Liver (tissue), 9 donors: ENCODE results near the gene GPT2. TPM values are rescaled to one million over a fixed set of nuclear protein-coding genes. Genes with fewer than 3 reads are reported as not detected.

ENCODE experiments used
- DNase-seq: peaks from one replicate; pipeline ENCODE4 v3.0.0-alpha.2; 2017; ENCODE audit warnings: low spot score
- H3K27ac ChIP-seq, 2 donors: one replicate each; pipeline ENCODE4 v1.7.0; 2013; ENCODE audit warnings: inconsistent platforms in 2 of 2, low read length in 2 of 2, control low read depth in 1 of 2, low read depth in 1 of 2, mild to moderate bottlenecking in 1 of 2
- H3K27me3 ChIP-seq, 4 donors: one replicate each; pipeline versions ENCODE4 v1.6.1 to v1.7.0; 2013; ENCODE audit warnings: low read length in 3 of 4, inconsistent platforms in 1 of 4, mild to moderate bottlenecking in 1 of 4, moderate library complexity in 1 of 4; ENCODE audit not compliant: control insufficient read depth in 4 of 4, insufficient read depth in 4 of 4
- H3K36me3 ChIP-seq, 4 donors: one replicate each; pipeline versions ENCODE4 v1.6.1 to v1.7.0; 2013; ENCODE audit warnings: low read length in 3 of 4, mild to moderate bottlenecking in 3 of 4, low read depth in 1 of 4, moderate library complexity in 1 of 4; ENCODE audit not compliant: control insufficient read depth in 4 of 4, insufficient read depth in 3 of 4
- H3K4me1 ChIP-seq, 4 donors: one replicate each; pipeline versions ENCODE4 v1.6.1 to v1.7.0; 2013; ENCODE audit warnings: low read length in 3 of 4, mild to moderate bottlenecking in 3 of 4, moderate library complexity in 1 of 4; ENCODE audit not compliant: control insufficient read depth in 4 of 4, insufficient read depth in 4 of 4
- H3K4me3 ChIP-seq, 3 donors: one replicate each; pipeline versions ENCODE4 v1.6.1 to v1.7.0; 2013; ENCODE audit warnings: low read length in 3 of 3, control low read depth in 1 of 3, low read depth in 1 of 3, mild to moderate bottlenecking in 1 of 3
- H3K9ac ChIP-seq, 2 donors: one replicate each; pipeline ENCODE4 v1.7.0; 2013; ENCODE audit warnings: low read length in 2 of 2, mild to moderate bottlenecking in 2 of 2, moderate library complexity in 2 of 2, control low read depth in 1 of 2, low read depth in 1 of 2
- H3K9me3 ChIP-seq, 4 donors: one replicate each; pipeline versions ENCODE4 v1.6.1 to v1.7.0; 2013; ENCODE audit warnings: low read length in 3 of 4; ENCODE audit not compliant: control insufficient read depth in 4 of 4
- EGR1 ChIP-seq, 2 donors: IDR thresholded peaks; 2 replicates each; pipeline ENCODE4 v1.6.1; 2016 to 2018; ENCODE audit warnings: antibody characterized with exemption in 2 of 2, low read depth in 2 of 2
- FOXA2 ChIP-seq: IDR thresholded peaks from 2 replicates; pipeline ENCODE4 v1.6.1; 2016; ENCODE audit warnings: antibody characterized with exemption
- GABPA ChIP-seq, 2 donors: IDR thresholded peaks in 1 of 2; conservative IDR thresholded peaks in 1 of 2; 2 replicates each; pipeline ENCODE4 v1.6.1; 2016; ENCODE audit warnings: antibody characterized with exemption in 2 of 2, mild to moderate bottlenecking in 1 of 2, moderate library complexity in 1 of 2
- HNF4A ChIP-seq, 2 donors: conservative IDR thresholded peaks; 2 replicates each; pipeline ENCODE4 v1.6.1; 2016; ENCODE audit warnings: antibody characterized with exemption in 2 of 2, mild to moderate bottlenecking in 2 of 2
- JUND ChIP-seq, 2 donors: IDR thresholded peaks; 2 replicates each; pipeline ENCODE4 v1.6.1; 2016; ENCODE audit warnings: antibody characterized with exemption in 2 of 2
- NR2F2 ChIP-seq: IDR thresholded peaks from 2 replicates; pipeline ENCODE4 v1.6.1; 2016; ENCODE audit warnings: antibody characterized with exemption
- RAD21 ChIP-seq, 2 donors: IDR thresholded peaks; 2 replicates each; pipeline ENCODE4 v1.6.1; 2016; ENCODE audit warnings: antibody characterized with exemption in 2 of 2, mild to moderate bottlenecking in 2 of 2
- RXRA ChIP-seq, 2 donors: IDR thresholded peaks; 2 replicates each; pipeline ENCODE4 v1.6.1; 2017 to 2018; ENCODE audit warnings: antibody characterized with exemption in 2 of 2, mild to moderate bottlenecking in 1 of 2
- SP1 ChIP-seq: IDR thresholded peaks from 2 replicates; pipeline ENCODE4 v1.6.1; 2018; ENCODE audit warnings: antibody characterized with exemption, mild to moderate bottlenecking
- TAF1 ChIP-seq: conservative IDR thresholded peaks from 2 replicates; pipeline ENCODE4 v1.6.1; 2016; ENCODE audit warnings: antibody characterized with exemption, mild to moderate bottlenecking
- YY1 ChIP-seq: IDR thresholded peaks from 2 replicates; pipeline ENCODE4 v1.6.1; 2016; ENCODE audit warnings: antibody characterized with exemption, mild to moderate bottlenecking
- WGBS: extraction: QIAGEN DNeasy Blood & Tissue Kit; methylation state at CpG from one replicate; pipeline ENCODE4 v1.1.7; 2013; 5-methylcytosine and 5-hydroxymethylcytosine counted together
- polyA plus RNA-seq, 2 donors: library from polyadenylated mRNA; stranded (reverse) in 1 of 2; unstranded in 1 of 2; fragments of 200-250 nt in 1 of 2; fragments of >200 nt in 1 of 2; fragmentation: Nextera tagmentation in 1 of 2; extraction: Ambion mirVana in 1 of 2; gene quantifications; one replicate each; pipeline versions ENCODE4 v1.2.1 to v1.2.3, GENCODE V29; 2013 to 2015
- total RNA-seq, 2 donors: library from RNA; depleted of rRNA; stranded (reverse); fragments of >200 nt; gene quantifications; one replicate each; pipeline ENCODE4 v1.2.3, GENCODE V29; 2014
- TF ChIP-seq, protein P1 (sequence below): fragments of 150-350 bp; IDR thresholded peaks from 2 replicates; pipeline ENCODE4 v1.5.1; 2017; ENCODE audit warnings: improper control_type of control experiment, low read depth, low read length; ENCODE audit not compliant: missing input control
- TF ChIP-seq, protein P2 (sequence below): IDR thresholded peaks from 2 replicates; pipeline ENCODE4 v1.6.1; 2016; ENCODE audit warnings: antibody characterized with exemption
- donor health status: healthy.
- donor health status: healthy.
- donor health status: healthy.
- donor health status: healthy.
- donor health status: healthy.

GPT2 gene
- total and polyA plus RNA-seq, 4 donors: 6.8 to 78.3 (median 47.0) TPM

DNA sequence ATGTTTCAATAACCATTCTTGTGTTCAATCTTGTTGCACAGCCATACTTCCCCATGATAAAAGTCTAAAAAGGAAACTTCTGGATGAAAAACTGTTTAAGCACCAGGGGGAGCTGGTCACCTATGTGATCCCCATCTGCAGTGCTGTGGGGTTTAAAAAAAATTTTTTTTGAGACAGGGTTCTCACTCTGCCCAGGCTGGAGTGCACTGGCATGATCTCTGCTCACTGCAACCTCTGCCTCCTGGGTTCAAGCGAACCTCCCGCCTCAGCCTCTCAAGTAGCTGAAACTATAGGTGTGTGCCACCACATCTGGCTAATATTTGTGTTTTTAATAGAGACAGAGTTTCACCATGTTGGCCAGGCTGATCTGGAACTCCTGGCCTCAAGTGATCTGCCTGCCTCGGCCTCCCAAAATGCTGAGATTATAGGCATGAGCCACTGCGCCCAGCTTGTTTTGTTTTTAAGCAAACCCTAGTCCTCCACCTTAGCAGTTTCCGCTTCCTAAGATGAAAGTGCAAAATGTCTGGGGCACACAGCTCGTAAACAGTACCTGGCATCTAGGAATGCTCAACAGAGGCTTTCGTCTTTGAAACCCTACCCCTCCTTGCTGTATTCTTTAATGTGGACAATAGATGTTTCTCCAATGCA, 63.9 kb downstream of the GPT2 start:
- 87% methylated on average over 7 of the region's 7 CpGs for WGBS
- no peak overlapping the region for H3K9ac ChIP-seq
- no peak overlapping the region for H3K4me3 ChIP-seq
- TF ChIP-seq, protein P1, sequence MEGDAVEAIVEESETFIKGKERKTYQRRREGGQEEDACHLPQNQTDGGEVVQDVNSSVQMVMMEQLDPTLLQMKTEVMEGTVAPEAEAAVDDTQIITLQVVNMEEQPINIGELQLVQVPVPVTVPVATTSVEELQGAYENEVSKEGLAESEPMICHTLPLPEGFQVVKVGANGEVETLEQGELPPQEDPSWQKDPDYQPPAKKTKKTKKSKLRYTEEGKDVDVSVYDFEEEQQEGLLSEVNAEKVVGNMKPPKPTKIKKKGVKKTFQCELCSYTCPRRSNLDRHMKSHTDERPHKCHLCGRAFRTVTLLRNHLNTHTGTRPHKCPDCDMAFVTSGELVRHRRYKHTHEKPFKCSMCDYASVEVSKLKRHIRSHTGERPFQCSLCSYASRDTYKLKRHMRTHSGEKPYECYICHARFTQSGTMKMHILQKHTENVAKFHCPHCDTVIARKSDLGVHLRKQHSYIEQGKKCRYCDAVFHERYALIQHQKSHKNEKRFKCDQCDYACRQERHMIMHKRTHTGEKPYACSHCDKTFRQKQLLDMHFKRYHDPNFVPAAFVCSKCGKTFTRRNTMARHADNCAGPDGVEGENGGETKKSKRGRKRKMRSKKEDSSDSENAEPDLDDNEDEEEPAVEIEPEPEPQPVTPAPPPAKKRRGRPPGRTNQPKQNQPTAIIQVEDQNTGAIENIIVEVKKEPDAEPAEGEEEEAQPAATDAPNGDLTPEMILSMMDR: peak; percentile 60
- TF ChIP-seq RAD21 (IDR thresholded peaks at IDR 0.05) (peak; percentile 86 to 89), YY1 (peak; percentile 21), RXRA (IDR thresholded peaks at IDR 0.05) (peak in 1 of 2 donors; percentile 37), HNF4A (conservative IDR thresholded peaks at IDR 0.05) (no peak)
- TF ChIP-seq, protein P2, sequence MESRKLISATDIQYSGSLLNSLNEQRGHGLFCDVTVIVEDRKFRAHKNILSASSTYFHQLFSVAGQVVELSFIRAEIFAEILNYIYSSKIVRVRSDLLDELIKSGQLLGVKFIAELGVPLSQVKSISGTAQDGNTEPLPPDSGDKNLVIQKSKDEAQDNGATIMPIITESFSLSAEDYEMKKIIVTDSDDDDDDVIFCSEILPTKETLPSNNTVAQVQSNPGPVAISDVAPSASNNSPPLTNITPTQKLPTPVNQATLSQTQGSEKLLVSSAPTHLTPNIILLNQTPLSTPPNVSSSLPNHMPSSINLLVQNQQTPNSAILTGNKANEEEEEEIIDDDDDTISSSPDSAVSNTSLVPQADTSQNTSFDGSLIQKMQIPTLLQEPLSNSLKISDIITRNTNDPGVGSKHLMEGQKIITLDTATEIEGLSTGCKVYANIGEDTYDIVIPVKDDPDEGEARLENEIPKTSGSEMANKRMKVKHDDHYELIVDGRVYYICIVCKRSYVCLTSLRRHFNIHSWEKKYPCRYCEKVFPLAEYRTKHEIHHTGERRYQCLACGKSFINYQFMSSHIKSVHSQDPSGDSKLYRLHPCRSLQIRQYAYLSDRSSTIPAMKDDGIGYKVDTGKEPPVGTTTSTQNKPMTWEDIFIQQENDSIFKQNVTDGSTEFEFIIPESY: no peak
- H3K27ac ChIP-seq: no peak overlapping the region
- no peak for DNase-seq
- H3K4me1 ChIP-seq: peaks cover 0 to 17% (median 11%) of the 10 kb centered on the region in 4 donors
- H3K9me3 ChIP-seq: no peaks in the 10 kb centered on the region
- no peaks in the 10 kb centered on the region for H3K27me3 ChIP-seq
- no peaks in the 10 kb centered on the region for H3K36me3 ChIP-seq

GRCh38 chr16:46948548-46949166, 64.5 kb downstream of the GPT2 start:
- Histone ChIP-seq H3K36me3 (no peaks in the 10 kb centered on the region), H3K4me1 (peaks cover 0 to 17% (median 11%) of the 10 kb centered on the region in 4 donors), H3K27me3 (no peaks in the 10 kb centered on the region), H3K27ac (no peak overlapping the region), H3K4me3 (no peak overlapping the region), H3K9me3 (no peaks in the 10 kb centered on the region), H3K9ac (no peak overlapping the region)
- no peak for DNase-seq
- TF ChIP-seq HNF4A (conservative IDR thresholded peaks at IDR 0.05) (peak; percentile 11 to 51), JUND (IDR thresholded peaks at IDR 0.05) (no peak)
- WGBS: 60% methylated on average over 4 of the region's 4 CpGs

DNA sequence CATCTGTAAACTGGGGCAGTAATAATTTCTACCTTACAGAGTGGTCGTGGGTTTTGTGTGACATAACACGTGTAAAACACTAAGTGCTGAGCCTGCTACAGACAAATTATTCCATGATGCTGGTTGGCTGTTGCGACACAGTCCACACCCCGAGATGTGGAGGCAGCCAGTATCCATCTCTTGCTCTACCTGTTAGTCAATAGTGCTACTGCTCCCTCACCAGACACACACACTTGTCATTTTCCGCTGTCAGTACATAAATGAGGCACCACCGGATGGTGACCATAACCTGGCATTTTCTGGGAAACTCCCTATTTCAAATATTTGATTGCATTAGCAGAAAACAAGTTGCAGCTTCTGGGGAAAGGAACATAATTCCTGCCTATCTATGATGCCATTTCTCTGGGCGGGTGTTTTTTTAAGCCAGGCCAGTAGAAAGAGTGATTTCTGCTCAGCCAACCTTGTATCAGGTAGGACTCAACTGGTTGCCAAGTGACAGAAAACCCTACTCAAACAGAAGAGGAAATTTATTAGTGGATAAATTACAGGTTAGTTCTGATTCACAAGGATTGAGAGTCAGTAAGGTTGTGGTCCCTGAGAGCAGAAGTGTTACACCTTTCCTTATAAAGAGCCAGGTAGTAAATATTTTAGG, 65.2 kb downstream of the GPT2 start:
- no peaks in the 10 kb centered on the region for H3K27me3 ChIP-seq
- 67% methylated on average over 7 of the region's 7 CpGs for WGBS
- no peak overlapping the region for H3K4me3 ChIP-seq
- DNase-seq: no peak
- no peaks in the 10 kb centered on the region for H3K36me3 ChIP-seq
- no peaks in the 10 kb centered on the region for H3K9me3 ChIP-seq
- no peak overlapping the region for H3K9ac ChIP-seq
- TF ChIP-seq, protein P1: no peak
- TF ChIP-seq RXRA (IDR thresholded peaks at IDR 0.05): no peak
- no peak for TF ChIP-seq YY1
- no peak for TF ChIP-seq EGR1 (IDR thresholded peaks at IDR 0.05; ENCODE audit: low read depth in 2 of 2)
- no peak for TF ChIP-seq NR2F2
- no peak for TF ChIP-seq FOXA2
- TF ChIP-seq TAF1: no peak
- TF ChIP-seq, protein P2: no peak
- TF ChIP-seq RAD21 (IDR thresholded peaks at IDR 0.05): no peak
- TF ChIP-seq GABPA (IDR thresholded peaks at IDR 0.05 in 1 of 2, conservative IDR thresholded peaks at IDR 0.05 in 1 of 2): no peak
- no peak for TF ChIP-seq JUND (IDR thresholded peaks at IDR 0.05)
- TF ChIP-seq SP1: no peak
- TF ChIP-seq HNF4A (conservative IDR thresholded peaks at IDR 0.05): no peak
- peaks cover 0 to 17% (median 11%) of the 10 kb centered on the region in 4 donors for H3K4me1 ChIP-seq
- peak overlapping the region in 1 of 2 donors; percentile 12 for H3K27ac ChIP-seq
